Neural crest cell (in vitro differentiated cells): ENCODE data around the gene FYB2. TPM values are rescaled to one million over a fixed set of nuclear protein-coding genes. Genes with fewer than 3 reads are reported as not detected.

Experiments
- DNase-seq: peaks from one replicate; pipeline ENCODE4 v3.0.0; 2021; ENCODE audit warnings: low read depth, mixed read lengths, low spot score
- H3K27ac Mint-ChIP-seq: one replicate; pipeline ENCODE4 v1.8.0; 2021; ENCODE audit warnings: mild to moderate bottlenecking, mixed read lengths; ENCODE audit not compliant: unreplicated experiment
- H3K27me3 Mint-ChIP-seq: 2 replicates; pipeline ENCODE4 v1.8.0; 2021; ENCODE audit warnings: low read depth, mild to moderate bottlenecking, mixed read lengths
- H3K36me3 Mint-ChIP-seq: 2 replicates; pipeline ENCODE4 v1.8.0; 2021; ENCODE audit warnings: low read depth, mild to moderate bottlenecking, mixed read lengths
- H3K4me1 Mint-ChIP-seq: 2 replicates; pipeline ENCODE4 v1.8.0; 2021; ENCODE audit warnings: mixed read lengths
- H3K4me3 Mint-ChIP-seq: one replicate; pipeline ENCODE4 v1.8.0; 2021; ENCODE audit warnings: mild to moderate bottlenecking, mixed read lengths
- H3K9me3 Mint-ChIP-seq: 2 replicates; pipeline ENCODE4 v1.8.0; 2021; ENCODE audit warnings: mixed read lengths
- total RNA-seq: library from RNA; stranded (reverse); gene quantifications from 2 replicates; pipeline ENCODE4 v1.2.1, GENCODE V29; 2021
- TF ChIP-seq, protein P1 (sequence below): fragments of 200-600 bp; sonication (generic); conservative IDR thresholded peaks from 2 replicates; pipeline ENCODE4 v1.5.0; 2021; ENCODE audit warnings: antibody characterized with exemption, mild to moderate bottlenecking

Gene FYB2
- total RNA-seq, 1 donor from 2014 or later = not detected

- no peak overlapping the region for H3K4me3 Mint-ChIP-seq
- no peak for DNase-seq
- H3K9me3 Mint-ChIP-seq = peaks cover 2% of the 10 kb centered on the region
- TF ChIP-seq, protein P1, sequence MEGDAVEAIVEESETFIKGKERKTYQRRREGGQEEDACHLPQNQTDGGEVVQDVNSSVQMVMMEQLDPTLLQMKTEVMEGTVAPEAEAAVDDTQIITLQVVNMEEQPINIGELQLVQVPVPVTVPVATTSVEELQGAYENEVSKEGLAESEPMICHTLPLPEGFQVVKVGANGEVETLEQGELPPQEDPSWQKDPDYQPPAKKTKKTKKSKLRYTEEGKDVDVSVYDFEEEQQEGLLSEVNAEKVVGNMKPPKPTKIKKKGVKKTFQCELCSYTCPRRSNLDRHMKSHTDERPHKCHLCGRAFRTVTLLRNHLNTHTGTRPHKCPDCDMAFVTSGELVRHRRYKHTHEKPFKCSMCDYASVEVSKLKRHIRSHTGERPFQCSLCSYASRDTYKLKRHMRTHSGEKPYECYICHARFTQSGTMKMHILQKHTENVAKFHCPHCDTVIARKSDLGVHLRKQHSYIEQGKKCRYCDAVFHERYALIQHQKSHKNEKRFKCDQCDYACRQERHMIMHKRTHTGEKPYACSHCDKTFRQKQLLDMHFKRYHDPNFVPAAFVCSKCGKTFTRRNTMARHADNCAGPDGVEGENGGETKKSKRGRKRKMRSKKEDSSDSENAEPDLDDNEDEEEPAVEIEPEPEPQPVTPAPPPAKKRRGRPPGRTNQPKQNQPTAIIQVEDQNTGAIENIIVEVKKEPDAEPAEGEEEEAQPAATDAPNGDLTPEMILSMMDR = no peak
- peaks cover 8% of the 10 kb centered on the region for H3K4me1 Mint-ChIP-seq
- H3K36me3 Mint-ChIP-seq = no peaks in the 10 kb centered on the region
- H3K27ac Mint-ChIP-seq = no peak overlapping the region
- H3K27me3 Mint-ChIP-seq = peaks cover 2% of the 10 kb centered on the region
Measured at GRCh38 chr1:56843544-56843943, 24.3 kb upstream of the FYB2 start.

- no peaks in the 10 kb centered on the region for H3K36me3 Mint-ChIP-seq
- no peak overlapping the region for H3K27ac Mint-ChIP-seq
- no peaks in the 10 kb centered on the region for H3K4me1 Mint-ChIP-seq
- TF ChIP-seq, protein P1 = no peak
- H3K4me3 Mint-ChIP-seq = no peak overlapping the region
- no peak for DNase-seq
- peaks cover 2% of the 10 kb centered on the region for H3K9me3 Mint-ChIP-seq
- H3K27me3 Mint-ChIP-seq = no peaks in the 10 kb centered on the region
Measured at GRCh38 chr1:56838759-56839158, 19.6 kb upstream of the FYB2 start.

GRCh38 chr1:56837244-56837939, 18.2 kb upstream of the FYB2 start:
- Mint-ChIP-seq H3K27me3 (no peaks in the 10 kb centered on the region), H3K4me3 (no peak overlapping the region), H3K27ac (no peak overlapping the region), H3K36me3 (no peaks in the 10 kb centered on the region), H3K9me3 (peaks cover 2% of the 10 kb centered on the region), H3K4me1 (peaks cover under 1% of the 10 kb centered on the region)
- TF ChIP-seq, protein P1 = no peak
- DNase-seq = no peak

DNA sequence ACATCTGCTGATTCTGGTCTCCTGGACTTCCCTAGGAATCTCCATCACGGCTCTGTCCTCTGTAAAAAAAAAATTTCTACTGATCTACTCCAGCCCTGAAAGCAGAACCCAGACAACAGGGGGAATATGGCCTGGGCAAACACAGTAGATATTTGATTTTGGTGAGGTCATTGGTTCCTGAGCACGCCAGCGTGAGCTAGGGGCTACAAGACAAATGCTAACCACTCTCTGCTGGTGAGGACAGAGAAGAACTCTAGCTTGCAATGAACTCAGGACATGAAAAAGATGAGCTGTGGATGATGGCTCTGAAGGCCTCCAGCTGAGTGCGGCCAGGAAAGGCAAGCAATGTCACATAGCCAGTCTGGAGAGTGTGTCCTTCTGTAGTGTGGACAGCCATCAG, 17.2 kb upstream of the FYB2 start:
- Mint-ChIP-seq H3K4me1 (peaks cover 9% of the 10 kb centered on the region), H3K27ac (no peak overlapping the region), H3K4me3 (no peak overlapping the region), H3K27me3 (peaks cover 2% of the 10 kb centered on the region), H3K36me3 (no peaks in the 10 kb centered on the region), H3K9me3 (peaks cover 2% of the 10 kb centered on the region)
- DNase-seq = no peak
- TF ChIP-seq, protein P1 = no peak

GRCh38 chr1:56835657-56836056, 16.5 kb upstream of the FYB2 start:
- no peak overlapping the region for H3K4me3 Mint-ChIP-seq
- DNase-seq = no peak
- H3K9me3 Mint-ChIP-seq = peaks cover 2% of the 10 kb centered on the region
- H3K36me3 Mint-ChIP-seq = no peaks in the 10 kb centered on the region
- peaks cover 9% of the 10 kb centered on the region for H3K4me1 Mint-ChIP-seq
- no peak overlapping the region for H3K27ac Mint-ChIP-seq
- TF ChIP-seq, protein P1 = no peak
- H3K27me3 Mint-ChIP-seq = peaks cover 2% of the 10 kb centered on the region
